ENCODE results near the gene TMEM266.

Gene TMEM266

DNA sequence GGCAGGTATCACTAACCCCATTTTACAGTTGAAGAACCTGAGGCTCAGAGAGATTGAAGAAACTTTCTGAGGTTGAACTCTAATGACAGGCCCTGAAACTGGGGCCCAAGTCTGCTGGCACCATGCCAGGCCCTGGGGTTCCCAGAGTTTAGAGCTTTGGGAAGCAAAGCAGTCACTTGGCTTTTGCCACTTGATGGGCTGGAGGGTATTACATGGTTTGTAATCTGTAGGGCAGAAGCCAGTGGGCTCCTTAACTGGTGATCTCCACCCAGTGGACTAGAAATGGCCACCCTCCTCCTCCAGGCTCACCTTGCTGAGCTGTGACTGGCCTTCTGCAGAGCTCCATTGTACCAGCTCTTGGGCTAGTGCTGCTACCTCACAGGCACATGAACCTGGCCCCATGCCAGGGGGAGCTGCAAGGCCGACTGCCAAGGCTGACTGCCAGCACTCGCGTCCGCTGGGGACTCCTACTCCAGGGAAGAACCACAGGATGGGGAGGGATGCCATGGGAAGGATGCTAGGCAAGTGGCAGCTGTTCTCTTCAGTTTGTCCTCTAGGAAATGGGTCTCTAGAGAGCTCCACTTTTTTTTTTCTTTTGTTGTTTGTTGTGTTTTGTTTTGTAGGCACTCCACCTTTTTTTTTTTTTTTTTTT lies 146.7 kb downstream of the TMEM266 start:
- DNase-seq = peak; percentile 89

- no peak for DNase-seq
These were observed 148.4 kb downstream of the TMEM266 start for GRCh38 chr15:76208084-76208785.

- no peak for DNase-seq
These were observed 149.1 kb downstream of the TMEM266 start for GRCh38 chr15:76208786-76209424.

- DNase-seq = no peak
These were observed 149.7 kb downstream of the TMEM266 start for GRCh38 chr15:76209523-76209922.

- no peak for DNase-seq
These were observed 150.2 kb downstream of the TMEM266 start for GRCh38 chr15:76209942-76210341.

DNA sequence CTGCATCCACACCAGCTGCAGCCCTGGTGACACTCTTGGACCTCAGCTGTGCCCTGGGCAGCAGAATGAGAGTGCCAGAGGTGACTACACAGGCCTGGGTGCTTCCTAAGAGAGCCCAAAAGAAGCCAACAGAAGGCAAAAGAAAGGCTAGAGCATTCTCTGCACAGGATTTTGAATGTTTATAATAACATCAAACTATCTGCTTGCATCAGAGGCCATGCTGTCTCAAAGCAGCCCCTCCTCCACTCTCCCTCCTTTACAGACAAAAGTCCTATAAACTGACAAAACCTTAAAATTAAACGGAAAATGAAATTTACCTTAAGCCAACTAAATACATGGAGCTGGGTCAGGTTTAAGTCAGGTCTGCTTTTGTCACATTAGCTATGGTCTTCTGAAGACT lies 155.8 kb downstream of the TMEM266 start:
- DNase-seq = no peak

GRCh38 chr15:76217029-76217881 lies 157.5 kb downstream of the TMEM266 start:
- no peak for DNase-seq

DNA sequence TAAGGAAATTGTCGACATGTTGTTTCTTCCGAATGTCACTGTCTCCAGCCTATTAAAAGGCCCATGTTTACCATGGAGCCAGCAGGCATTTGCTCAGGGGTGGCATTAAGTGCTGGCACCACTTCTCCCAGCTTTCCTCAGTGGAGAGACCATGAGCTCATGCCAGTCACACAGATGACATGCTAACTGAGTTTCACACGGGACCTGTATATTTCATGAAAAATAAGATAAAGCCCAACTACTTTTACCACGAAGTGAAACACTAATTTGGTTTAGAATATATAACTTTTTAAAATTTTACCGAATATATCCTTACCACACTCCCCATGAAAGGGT lies 158.1 kb downstream of the TMEM266 start:
- DNase-seq = no peak

- no peak for DNase-seq
These were observed 161.4 kb downstream of the TMEM266 start for GRCh38 chr15:76221085-76221767.

GRCh38 chr15:76222159-76222558 lies 162.4 kb downstream of the TMEM266 start:
- DNase-seq = no peak

DNA sequence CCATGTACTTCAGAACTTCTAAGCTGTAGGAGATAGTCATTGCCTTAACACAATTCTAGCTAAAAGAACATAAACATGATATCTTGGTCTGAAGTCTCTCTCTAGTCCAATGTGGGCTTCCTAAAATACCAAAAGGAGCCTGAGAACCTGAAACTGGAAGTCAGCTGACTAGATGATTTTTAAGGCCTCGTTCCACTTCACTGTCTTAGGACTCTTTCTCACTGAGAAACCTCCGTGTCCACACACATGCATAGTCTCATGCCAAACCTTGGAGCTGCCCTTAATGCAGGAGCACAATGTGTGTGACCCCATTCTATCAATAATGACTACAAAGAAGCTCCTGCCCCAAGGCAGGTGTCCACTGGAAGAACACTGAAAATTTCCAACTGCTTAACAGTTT lies 163.7 kb downstream of the TMEM266 start:
- no peak for DNase-seq

DNA sequence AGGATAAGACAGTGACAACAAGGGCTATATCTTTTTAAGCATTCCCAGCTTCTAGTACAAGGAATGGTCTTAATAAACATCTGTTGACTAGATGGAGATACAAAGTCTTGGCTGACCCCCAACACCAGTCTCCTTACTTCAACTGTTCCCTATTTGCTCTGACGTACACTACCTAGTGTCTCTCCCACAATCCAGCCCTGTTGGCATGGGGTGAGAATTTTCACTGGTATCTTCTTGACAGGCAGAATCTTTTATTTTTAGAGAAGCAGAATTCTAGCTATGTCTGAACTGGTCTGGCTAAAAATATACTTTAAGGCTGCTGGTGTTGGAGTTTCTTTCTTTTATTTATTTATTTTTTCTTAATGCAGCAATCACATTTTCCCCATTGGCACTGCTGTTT lies 169.5 kb downstream of the TMEM266 start:
- no peak for DNase-seq

DNA sequence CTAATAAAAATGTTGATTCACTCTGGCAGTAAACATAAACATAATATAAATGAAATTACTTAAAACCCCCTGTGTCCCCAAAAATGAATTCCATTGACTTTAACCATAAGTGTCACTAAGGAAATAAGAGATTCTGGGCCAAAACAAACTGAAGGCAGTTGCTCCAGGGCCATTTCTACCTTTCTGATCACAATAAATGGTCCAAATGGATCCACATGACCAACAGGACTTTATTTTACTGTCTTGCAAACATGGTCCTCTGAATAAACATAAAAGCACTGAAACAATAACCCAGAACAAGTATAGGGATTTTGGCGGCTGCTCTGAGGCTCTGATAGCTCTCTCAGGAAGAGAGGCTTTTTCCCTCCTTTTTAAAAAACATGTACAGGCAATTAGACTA lies 174.1 kb downstream of the TMEM266 start:
- DNase-seq = no peak

DNA sequence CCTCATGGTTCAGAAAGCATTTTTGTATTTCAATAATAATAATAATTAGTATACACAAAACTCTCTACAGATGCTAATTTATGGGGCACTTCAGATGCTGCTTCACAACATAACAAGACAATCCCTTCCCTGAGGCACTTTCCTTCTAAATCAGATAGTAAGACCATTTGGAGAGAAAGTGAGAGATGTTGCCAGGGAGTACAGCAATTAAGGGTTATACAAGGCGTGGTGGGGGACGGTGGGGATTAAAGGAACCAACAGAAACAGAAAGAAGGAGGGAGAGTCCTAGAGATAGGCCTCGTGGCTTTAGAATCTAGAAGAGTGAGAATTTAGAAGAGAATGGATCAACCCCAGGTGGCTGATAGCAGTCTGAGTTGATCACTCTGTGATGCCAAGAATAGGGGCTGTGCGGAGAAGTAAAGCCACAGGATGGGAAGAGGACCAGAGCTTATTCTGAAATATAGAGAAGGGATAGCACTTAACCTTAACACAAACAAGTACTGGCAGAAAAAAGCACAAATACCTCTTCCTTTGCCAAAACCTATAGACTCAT lies 174.6 kb downstream of the TMEM266 start:
- DNase-seq = peak; percentile 45

GRCh38 chr15:76235186-76235826 lies 175.5 kb downstream of the TMEM266 start:
- DNase-seq = no peak

GRCh38 chr15:76236350-76236749 lies 176.6 kb downstream of the TMEM266 start:
- DNase-seq = no peak

DNA sequence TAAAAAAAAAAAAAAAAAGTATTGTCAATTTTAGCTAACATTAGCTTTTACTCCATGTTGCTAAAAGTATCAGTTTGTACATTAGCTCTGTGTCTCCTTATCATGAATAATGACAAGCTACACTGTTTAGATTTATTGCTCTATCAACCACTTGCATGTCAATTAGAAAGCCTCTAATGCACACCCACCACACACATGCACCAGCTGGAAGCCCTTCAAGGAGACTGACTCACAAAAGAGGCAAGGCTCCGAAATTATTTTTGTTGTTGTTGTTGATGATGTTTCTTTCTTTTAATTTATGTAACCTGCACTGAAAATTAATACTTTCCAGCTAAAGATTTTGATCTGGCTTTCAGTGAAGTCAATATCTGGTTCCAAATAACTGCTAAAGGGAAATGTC lies 180.0 kb downstream of the TMEM266 start:
- peak; percentile 47 for DNase-seq

- DNase-seq = no peak
These were observed 185.4 kb downstream of the TMEM266 start for GRCh38 chr15:76245072-76245610.

GRCh38 chr15:76251717-76252116 lies 191.9 kb downstream of the TMEM266 start:
- no peak for DNase-seq

DNA sequence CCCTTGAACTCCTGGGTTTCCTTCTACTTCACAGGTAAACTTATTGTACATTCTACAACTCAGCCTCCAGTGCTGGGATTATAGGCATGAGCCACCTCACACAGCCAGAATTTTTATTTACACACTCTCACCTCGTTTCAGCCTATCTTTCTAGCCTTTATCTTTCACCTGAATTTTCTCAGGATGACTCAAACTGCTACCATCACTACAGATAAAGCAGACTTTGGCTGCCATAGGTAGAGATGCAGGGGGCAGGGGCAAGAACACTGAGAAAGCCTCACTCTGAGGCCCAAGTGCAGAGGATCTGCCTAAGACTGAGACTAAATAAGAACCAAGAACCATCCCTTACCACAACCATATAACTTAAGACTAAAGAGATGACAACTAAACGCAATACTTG lies 192.5 kb downstream of the TMEM266 start:
- no peak for DNase-seq

GRCh38 chr15:76253691-76254473 lies 194.1 kb downstream of the TMEM266 start:
- peak; percentile 39 for DNase-seq
